DMS114 treated with DMSO at 0.1 percent for 48 hours (cell line): ENCODE measurements around the gene TMEM178B.

Experiments used
- DNase-seq: peaks from one replicate; lab custom pipeline; 2025; ENCODE audit not compliant: unreplicated experiment; lab: John Stamatoyannopoulos, UW

TMEM178B gene

GRCh38 chr7:141349804-141350203 lies 275.9 kb downstream of the TMEM178B start:
- no peak for DNase-seq

- DNase-seq: no peak
Measured at GRCh38 chr7:141351175-141351574, 277.3 kb downstream of the TMEM178B start.

GRCh38 chr7:141352955-141353354 lies 279.1 kb downstream of the TMEM178B start:
- DNase-seq: no peak

- DNase-seq: no peak
Measured at GRCh38 chr7:141354251-141354650, 280.4 kb downstream of the TMEM178B start.

- no peak for DNase-seq
Measured at GRCh38 chr7:141355032-141355431, 281.2 kb downstream of the TMEM178B start.

GRCh38 chr7:141356161-141356560 lies 282.3 kb downstream of the TMEM178B start:
- no peak for DNase-seq

GRCh38 chr7:141358386-141358785 lies 284.5 kb downstream of the TMEM178B start:
- DNase-seq: no peak

- no peak for DNase-seq
Measured at GRCh38 chr7:141359262-141359661, 285.4 kb downstream of the TMEM178B start.

- no peak for DNase-seq
Measured at GRCh38 chr7:141359740-141360415, 286.0 kb downstream of the TMEM178B start.

GRCh38 chr7:141360416-141360760 lies 286.5 kb downstream of the TMEM178B start:
- no peak for DNase-seq

GRCh38 chr7:141360803-141361202 lies 286.9 kb downstream of the TMEM178B start:
- no peak for DNase-seq

GRCh38 chr7:141361479-141361878 lies 287.6 kb downstream of the TMEM178B start:
- no peak for DNase-seq

- no peak for DNase-seq
Measured at GRCh38 chr7:141361960-141362359, 288.1 kb downstream of the TMEM178B start.

GRCh38 chr7:141362580-141363435 lies 288.9 kb downstream of the TMEM178B start:
- DNase-seq: no peak

- no peak for DNase-seq
Measured at GRCh38 chr7:141363748-141364147, 289.9 kb downstream of the TMEM178B start.

- DNase-seq: no peak
Measured at GRCh38 chr7:141366091-141366621, 292.3 kb downstream of the TMEM178B start.

GRCh38 chr7:141369422-141369821 lies 295.6 kb downstream of the TMEM178B start:
- no peak for DNase-seq

- no peak for DNase-seq
Measured at GRCh38 chr7:141370178-141370577, 296.3 kb downstream of the TMEM178B start.

GRCh38 chr7:141370650-141371049 lies 296.8 kb downstream of the TMEM178B start:
- DNase-seq: no peak

- no peak for DNase-seq
Measured at GRCh38 chr7:141374425-141374824, 300.6 kb downstream of the TMEM178B start.

- no peak for DNase-seq
Measured at GRCh38 chr7:141375442-141375841, 301.6 kb downstream of the TMEM178B start.

- no peak for DNase-seq
Measured at GRCh38 chr7:141377906-141378305, 304.0 kb downstream of the TMEM178B start.
